OCI-LY3 (cell line): Measurements from ENCODE around the gene PRKAR1B.

Experiments
- EZH2phosphoT487 ChIP-seq: fragments of 200-600 bp; shearing (Covaris generic); IDR thresholded peaks from 2 replicates; pipeline ENCODE4 v1.6.1; 2018; ENCODE audit warnings: antibody characterized with exemption, mixed run types, low read depth
- TF ChIP-seq, protein P1 (sequence below): fragments of 200-600, 300-600 bp; sonication (generic); IDR thresholded peaks from 2 replicates; pipeline ENCODE4 v1.5.1; 2014; ENCODE audit warnings: antibody characterized with exemption, low read length, low read depth

DNA sequence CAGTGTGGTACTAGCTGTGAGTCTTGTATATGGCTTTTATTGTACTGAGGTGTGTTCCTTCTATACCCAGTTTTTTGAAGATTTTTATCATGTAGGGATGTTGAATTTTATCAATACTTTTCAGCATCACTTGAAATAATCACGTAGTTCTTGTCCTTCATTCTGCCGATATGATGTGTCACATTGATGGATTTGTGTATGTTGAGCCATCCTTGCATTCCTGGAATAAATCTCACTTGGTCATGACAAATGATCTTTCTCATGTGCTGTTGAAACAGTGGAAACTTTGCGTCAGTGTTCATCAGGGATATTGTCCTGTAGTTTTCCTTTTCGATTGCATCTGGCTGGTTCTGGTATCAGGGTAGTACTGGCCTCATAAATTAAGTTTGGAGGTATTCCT lies 7.1 kb upstream of the PRKAR1B start:
- TF ChIP-seq, protein P1, sequence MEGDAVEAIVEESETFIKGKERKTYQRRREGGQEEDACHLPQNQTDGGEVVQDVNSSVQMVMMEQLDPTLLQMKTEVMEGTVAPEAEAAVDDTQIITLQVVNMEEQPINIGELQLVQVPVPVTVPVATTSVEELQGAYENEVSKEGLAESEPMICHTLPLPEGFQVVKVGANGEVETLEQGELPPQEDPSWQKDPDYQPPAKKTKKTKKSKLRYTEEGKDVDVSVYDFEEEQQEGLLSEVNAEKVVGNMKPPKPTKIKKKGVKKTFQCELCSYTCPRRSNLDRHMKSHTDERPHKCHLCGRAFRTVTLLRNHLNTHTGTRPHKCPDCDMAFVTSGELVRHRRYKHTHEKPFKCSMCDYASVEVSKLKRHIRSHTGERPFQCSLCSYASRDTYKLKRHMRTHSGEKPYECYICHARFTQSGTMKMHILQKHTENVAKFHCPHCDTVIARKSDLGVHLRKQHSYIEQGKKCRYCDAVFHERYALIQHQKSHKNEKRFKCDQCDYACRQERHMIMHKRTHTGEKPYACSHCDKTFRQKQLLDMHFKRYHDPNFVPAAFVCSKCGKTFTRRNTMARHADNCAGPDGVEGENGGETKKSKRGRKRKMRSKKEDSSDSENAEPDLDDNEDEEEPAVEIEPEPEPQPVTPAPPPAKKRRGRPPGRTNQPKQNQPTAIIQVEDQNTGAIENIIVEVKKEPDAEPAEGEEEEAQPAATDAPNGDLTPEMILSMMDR, result no peak
- TF ChIP-seq EZH2phosphoT487, result no peak
